HUES64 (cell line): ENCODE data around the gene PGAM4.
"Not testable (repeated sequence)": the region's sequence is repeated elsewhere in the genome, so short reads cannot be mapped to it uniquely, and the experiment has no call there.

Source experiments
- H3K27ac ChIP-seq: 2 replicates; pipeline ENCODE4 v1.7.0; 2013; ENCODE audit warnings: low read depth, low read length, inconsistent platforms
- H3K27me3 ChIP-seq: 2 replicates; pipeline ENCODE4 v1.6.1; 2013; ENCODE audit warnings: mild to moderate bottlenecking, low read length; ENCODE audit not compliant: insufficient read depth
- H3K36me3 ChIP-seq: 2 replicates; pipeline ENCODE4 v1.6.1; 2013; ENCODE audit warnings: mild to moderate bottlenecking, low read length; ENCODE audit not compliant: insufficient read depth
- H3K4me1 ChIP-seq: 2 replicates; pipeline ENCODE4 v1.6.1; 2013; ENCODE audit warnings: mild to moderate bottlenecking, low read length, moderate library complexity; ENCODE audit not compliant: insufficient read depth
- H3K4me3 ChIP-seq: 2 replicates; pipeline ENCODE4 v1.5.1; 2013; ENCODE audit warnings: mild to moderate bottlenecking, low read length, moderate library complexity
- H3K9ac ChIP-seq: 2 replicates; pipeline ENCODE4 v1.6.1; 2013; ENCODE audit warnings: mild to moderate bottlenecking, low read depth, low read length
- H3K9me3 ChIP-seq: 2 replicates; pipeline ENCODE4 v1.6.1; 2013; ENCODE audit warnings: low read depth, low read length; ENCODE audit not compliant: insufficient read depth
- WGBS: fragments of 150-250, 120-280 bp; methylation state at CpG from one replicate; pipeline ENCODE4 v1.1.7; 2013; ENCODE audit warnings: missing lambda C conversion rate; 5-methylcytosine and 5-hydroxymethylcytosine counted together

PGAM4 gene

GRCh38 chrX:77953302-77953701, 16.1 kb downstream of the PGAM4 start:
- no peak overlapping the region for H3K4me3 ChIP-seq
- no peak overlapping the region for H3K9ac ChIP-seq
- no CpG with 5 or more reads among the region's 1 CpG for WGBS
- no peaks in the 10 kb centered on the region for H3K36me3 ChIP-seq
- no peaks in the 10 kb centered on the region for H3K27me3 ChIP-seq
- H3K9me3 ChIP-seq: no peaks in the 10 kb centered on the region
- no peak overlapping the region for H3K27ac ChIP-seq
- H3K4me1 ChIP-seq: no peaks in the 10 kb centered on the region

GRCh38 chrX:77952173-77952572, 17.3 kb downstream of the PGAM4 start:
- Histone ChIP-seq H3K27ac (no peak overlapping the region), H3K36me3 (no peaks in the 10 kb centered on the region), H3K4me1 (no peaks in the 10 kb centered on the region), H3K9ac (no peak overlapping the region), H3K9me3 (no peaks in the 10 kb centered on the region), H3K4me3 (no peak overlapping the region), H3K27me3 (no peaks in the 10 kb centered on the region)
- no CpG with 5 or more reads among the region's 1 CpG for WGBS

- H3K9me3 ChIP-seq: no peaks in the 10 kb centered on the region
- no peak overlapping the region for H3K27ac ChIP-seq
- no peaks in the 10 kb centered on the region for H3K27me3 ChIP-seq
- no peaks in the 10 kb centered on the region for H3K4me1 ChIP-seq
- 94% methylated on average over 2 of the region's 2 CpGs for WGBS
- no peak overlapping the region for H3K4me3 ChIP-seq
- H3K9ac ChIP-seq: no peak overlapping the region
- H3K36me3 ChIP-seq: no peaks in the 10 kb centered on the region
These were observed 19.6 kb downstream of the PGAM4 start for GRCh38 chrX:77949840-77950239.

GRCh38 chrX:77946571-77946970, 22.9 kb downstream of the PGAM4 start:
- Histone ChIP-seq H3K9ac (no peak overlapping the region), H3K27me3 (no peaks in the 10 kb centered on the region), H3K9me3 (no peaks in the 10 kb centered on the region), H3K36me3 (no peaks in the 10 kb centered on the region), H3K27ac (no peak overlapping the region), H3K4me1 (no peaks in the 10 kb centered on the region), H3K4me3 (no peak overlapping the region)
- no CpG with 5 or more reads among the region's 2 CpGs for WGBS

- no peak overlapping the region for H3K4me3 ChIP-seq
- no peaks in the 10 kb centered on the region for H3K9me3 ChIP-seq
- H3K27ac ChIP-seq: no peak overlapping the region
- H3K4me1 ChIP-seq: no peaks in the 10 kb centered on the region
- H3K36me3 ChIP-seq: no peaks in the 10 kb centered on the region
- WGBS: 92% methylated on average over 7 of the region's 7 CpGs
- no peaks in the 10 kb centered on the region for H3K27me3 ChIP-seq
- H3K9ac ChIP-seq: no peak overlapping the region
These were observed 23.4 kb downstream of the PGAM4 start for GRCh38 chrX:77945910-77946545.

- not testable (repeated sequence) for H3K9me3 ChIP-seq, H3K4me1 ChIP-seq, H3K9ac ChIP-seq, H3K36me3 ChIP-seq, H3K27me3 ChIP-seq, H3K4me3 ChIP-seq, H3K27ac ChIP-seq
- WGBS: 91% methylated on average over 6 of the region's 6 CpGs
These were observed 24.4 kb downstream of the PGAM4 start for GRCh38 chrX:77945031-77945430.

- Histone ChIP-seq H3K36me3 (no peaks in the 10 kb centered on the region), H3K27ac (no peak overlapping the region)
- 100% methylated on average over 2 of the region's 4 CpGs for WGBS
These were observed 31.3 kb downstream of the PGAM4 start for GRCh38 chrX:77938083-77938680.

GRCh38 chrX:77937291-77937690, 32.1 kb downstream of the PGAM4 start:
- Histone ChIP-seq H3K27ac (no peak overlapping the region), H3K36me3 (no peaks in the 10 kb centered on the region), H3K4me3 (no peak overlapping the region), H3K27me3 (no peaks in the 10 kb centered on the region), H3K9me3 (no peaks in the 10 kb centered on the region), H3K9ac (no peak overlapping the region), H3K4me1 (no peaks in the 10 kb centered on the region)
- 92% methylated on average over 2 of the region's 3 CpGs for WGBS

More at GRCh38 chrX:77938083-77938680, 31.3 kb downstream of the PGAM4 start:
- Histone ChIP-seq H3K27me3 (no peaks in the 10 kb centered on the region), H3K9ac (no peak overlapping the region), H3K4me1 (no peaks in the 10 kb centered on the region), H3K9me3 (no peaks in the 10 kb centered on the region), H3K4me3 (no peak overlapping the region)

- Histone ChIP-seq H3K27me3 (no peaks in the 10 kb centered on the region), H3K36me3 (no peaks in the 10 kb centered on the region), H3K4me1 (no peaks in the 10 kb centered on the region), H3K9me3 (no peaks in the 10 kb centered on the region), H3K27ac (no peak overlapping the region), H3K4me3 (no peak overlapping the region), H3K9ac (no peak overlapping the region)
These were observed 33.1 kb downstream of the PGAM4 start for GRCh38 chrX:77936299-77936698.

- Histone ChIP-seq H3K4me1 (no peaks in the 10 kb centered on the region), H3K27me3 (no peaks in the 10 kb centered on the region), H3K27ac (no peak overlapping the region), H3K9me3 (no peaks in the 10 kb centered on the region), H3K9ac (no peak overlapping the region), H3K4me3 (no peak overlapping the region), H3K36me3 (no peaks in the 10 kb centered on the region)
- WGBS: no CpG with 5 or more reads among the region's 1 CpG
These were observed 33.6 kb downstream of the PGAM4 start for GRCh38 chrX:77935886-77936285.

GRCh38 chrX:77930581-77930980, 38.9 kb downstream of the PGAM4 start:
- 71% methylated on average over 1 of the region's 1 CpG for WGBS
- no peaks in the 10 kb centered on the region for H3K4me1 ChIP-seq
- H3K27ac ChIP-seq: no peak overlapping the region
- no peaks in the 10 kb centered on the region for H3K9me3 ChIP-seq
- H3K4me3 ChIP-seq: no peak overlapping the region
- H3K9ac ChIP-seq: no peak overlapping the region
- no peaks in the 10 kb centered on the region for H3K36me3 ChIP-seq
- H3K27me3 ChIP-seq: no peaks in the 10 kb centered on the region

GRCh38 chrX:77925764-77926163, 43.7 kb downstream of the PGAM4 start:
- no CpG with 5 or more reads among the region's 3 CpGs for WGBS
- Histone ChIP-seq H3K9ac (no peak overlapping the region), H3K27ac (no peak overlapping the region), H3K4me3 (no peak overlapping the region), H3K36me3 (no peaks in the 10 kb centered on the region), H3K27me3 (no peaks in the 10 kb centered on the region), H3K9me3 (no peaks in the 10 kb centered on the region), H3K4me1 (no peaks in the 10 kb centered on the region)
